DND-41 (cell line): ENCODE data around the gene CD8B.

Experiments
- ATAC-seq: fragments of 200-7000 bp; cut with Tn5 transposase; 3 replicates; pipeline ENCODE4 v1.9.1; 2021; ENCODE audit warnings: low read depth; ENCODE audit not compliant: insufficient read depth
- DNase-seq: peaks from one replicate; pipeline ENCODE4 v3.0.0-alpha.2; 2020
- H2AFZ ChIP-seq: 2 replicates; pipeline ENCODE4 v1.6.0; 2012; ENCODE audit warnings: low read depth, low read length
- H3K27ac ChIP-seq: 2 replicates; pipeline ENCODE4 v1.5.1; 2012; ENCODE audit warnings: low read length, inconsistent platforms
- H3K27me3 ChIP-seq: fragments of 200-600 bp; sonication (generic); 2 replicates; pipeline ENCODE4 v1.6.0; 2012; ENCODE audit warnings: low read length, mild to moderate bottlenecking, inconsistent platforms; ENCODE audit not compliant: insufficient read depth, poor library complexity
- H3K36me3 ChIP-seq: 2 replicates; pipeline ENCODE4 v1.5.1; 2012; ENCODE audit warnings: low read length, inconsistent platforms; ENCODE audit not compliant: insufficient read depth
- H3K4me1 ChIP-seq: 2 replicates; pipeline ENCODE4 v1.5.1; 2012; ENCODE audit warnings: mild to moderate bottlenecking, low read length; ENCODE audit not compliant: insufficient read depth
- H3K4me2 ChIP-seq: 2 replicates; pipeline ENCODE4 v1.6.0; 2012; ENCODE audit warnings: mild to moderate bottlenecking, moderate library complexity, low read length, inconsistent platforms; ENCODE audit not compliant: insufficient read depth
- H3K4me3 ChIP-seq, 2 experiments: fragments of 200-600 bp in 1 of 2; shearing (Covaris generic) in 1 of 2; 2 replicates each; pipeline ENCODE4 v1.5.1; 2012 to 2016; ENCODE audit warnings: inconsistent platforms in 2 of 2, low read length in 2 of 2, mild to moderate bottlenecking in 2 of 2, low read depth in 1 of 2, moderate library complexity in 1 of 2
- H3K79me2 ChIP-seq: 2 replicates; pipeline ENCODE4 v1.6.0; 2012; ENCODE audit warnings: low read length, inconsistent platforms; ENCODE audit not compliant: insufficient read depth
- H3K9ac ChIP-seq: 2 replicates; pipeline ENCODE4 v1.6.0; 2012; ENCODE audit warnings: low read depth, mild to moderate bottlenecking, inconsistent platforms, low read length, moderate library complexity
- H3K9me3 ChIP-seq: 2 replicates; pipeline ENCODE4 v1.5.1; 2012; ENCODE audit warnings: low read length, moderate library complexity, mild to moderate bottlenecking, inconsistent platforms; ENCODE audit not compliant: insufficient read depth, severe bottlenecking
- H4K20me1 ChIP-seq: 2 replicates; pipeline ENCODE4 v1.6.0; 2012; ENCODE audit warnings: low read length; ENCODE audit not compliant: insufficient read depth
- EZH2 ChIP-seq: IDR thresholded peaks from 3 replicates; pipeline ENCODE4 v1.6.1; 2012; ENCODE audit warnings: borderline replicate concordance, low read depth, mild to moderate bottlenecking, moderate library complexity, low read length, inconsistent platforms; ENCODE audit not compliant: severe bottlenecking
- TF ChIP-seq, protein P1 (sequence below): IDR thresholded peaks from 2 replicates; pipeline ENCODE4 v1.5.1; 2012; ENCODE audit warnings: borderline replicate concordance, low read length, moderate library complexity, mild to moderate bottlenecking; ENCODE audit not compliant: poor library complexity, severe bottlenecking; ENCODE audit errors: extremely low read depth

CD8B gene

GRCh38 chr2:86790676-86791572, 70.8 kb downstream of the CD8B start, which contains the start of gene CD8A:
Gene CD8A, minus strand, starts transcription at chr2:86790913. Its CDS starts 88 bp downstream, at chr2:86790825.
- Histone ChIP-seq H3K27ac (no peak within 1 kb of the TSS), H3K9ac (no peak within 1 kb of the TSS), H3K36me3 (no peaks in the 10 kb centered on the region), H3K4me2 (no peak within 1 kb of the TSS), H3K79me2 (no peaks in the 10 kb centered on the region), H3K4me1 (peaks cover 14% of the 10 kb centered on the region), H3K27me3 (no peaks in the 10 kb centered on the region), H3K4me3 (no peak within 1 kb of the TSS), H4K20me1 (no peaks in the 10 kb centered on the region), H3K9me3 (no peaks in the 10 kb centered on the region), H2AFZ (no peak within 1 kb of the TSS)
- no peak for ATAC-seq
- TF ChIP-seq EZH2: no peak
- TF ChIP-seq, protein P1, sequence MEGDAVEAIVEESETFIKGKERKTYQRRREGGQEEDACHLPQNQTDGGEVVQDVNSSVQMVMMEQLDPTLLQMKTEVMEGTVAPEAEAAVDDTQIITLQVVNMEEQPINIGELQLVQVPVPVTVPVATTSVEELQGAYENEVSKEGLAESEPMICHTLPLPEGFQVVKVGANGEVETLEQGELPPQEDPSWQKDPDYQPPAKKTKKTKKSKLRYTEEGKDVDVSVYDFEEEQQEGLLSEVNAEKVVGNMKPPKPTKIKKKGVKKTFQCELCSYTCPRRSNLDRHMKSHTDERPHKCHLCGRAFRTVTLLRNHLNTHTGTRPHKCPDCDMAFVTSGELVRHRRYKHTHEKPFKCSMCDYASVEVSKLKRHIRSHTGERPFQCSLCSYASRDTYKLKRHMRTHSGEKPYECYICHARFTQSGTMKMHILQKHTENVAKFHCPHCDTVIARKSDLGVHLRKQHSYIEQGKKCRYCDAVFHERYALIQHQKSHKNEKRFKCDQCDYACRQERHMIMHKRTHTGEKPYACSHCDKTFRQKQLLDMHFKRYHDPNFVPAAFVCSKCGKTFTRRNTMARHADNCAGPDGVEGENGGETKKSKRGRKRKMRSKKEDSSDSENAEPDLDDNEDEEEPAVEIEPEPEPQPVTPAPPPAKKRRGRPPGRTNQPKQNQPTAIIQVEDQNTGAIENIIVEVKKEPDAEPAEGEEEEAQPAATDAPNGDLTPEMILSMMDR: no peak
- no peak for DNase-seq

- Histone ChIP-seq H3K79me2 (no peaks in the 10 kb centered on the region), H3K36me3 (no peaks in the 10 kb centered on the region), H3K27ac (no peak overlapping the region), H3K27me3 (no peaks in the 10 kb centered on the region), H3K9ac (no peak overlapping the region), H2AFZ (no peak overlapping the region), H3K4me2 (no peak overlapping the region), H3K4me1 (peaks cover 14% of the 10 kb centered on the region), H3K9me3 (no peaks in the 10 kb centered on the region), H4K20me1 (no peaks in the 10 kb centered on the region), H3K4me3 (no peak overlapping the region)
- DNase-seq (no peak), ATAC-seq (no peak)
- no peak for TF ChIP-seq EZH2
- TF ChIP-seq, protein P1: no peak
Observed at GRCh38 chr2:86790134-86790675, 71.5 kb downstream of the CD8B start.

DNA sequence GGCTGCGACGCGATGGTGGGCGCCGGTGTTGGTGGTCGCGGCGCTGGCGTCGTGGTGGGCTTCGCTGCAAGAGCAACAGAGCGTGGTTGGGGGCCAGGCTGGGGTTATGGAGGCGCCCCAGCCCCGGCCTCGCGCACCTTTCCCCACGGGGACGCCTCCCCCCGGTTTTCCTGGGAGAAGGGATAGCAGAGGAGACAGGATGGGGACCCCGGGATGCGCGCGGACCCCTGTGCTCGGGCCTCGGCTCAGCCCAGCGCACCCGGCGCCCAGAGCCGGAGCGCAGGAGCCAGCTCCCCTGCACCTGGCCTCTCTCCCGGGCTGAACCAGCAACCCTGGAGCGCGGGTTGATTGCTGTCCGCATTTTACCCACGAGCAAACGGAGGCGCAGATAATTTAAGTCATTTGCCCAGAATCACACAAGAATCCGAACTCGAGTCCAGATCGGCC, 72.0 kb downstream of the CD8B start:
- no peak overlapping the region for H3K4me3 ChIP-seq
- H3K9me3 ChIP-seq: no peaks in the 10 kb centered on the region
- no peak overlapping the region for H3K9ac ChIP-seq
- no peak overlapping the region for H3K27ac ChIP-seq
- H3K4me1 ChIP-seq: peaks cover 9% of the 10 kb centered on the region
- H3K36me3 ChIP-seq: no peaks in the 10 kb centered on the region
- DNase-seq (no peak), ATAC-seq (no peak)
- no peaks in the 10 kb centered on the region for H3K79me2 ChIP-seq
- no peaks in the 10 kb centered on the region for H3K27me3 ChIP-seq
- H2AFZ ChIP-seq: no peak overlapping the region
- H4K20me1 ChIP-seq: no peaks in the 10 kb centered on the region
- H3K4me2 ChIP-seq: no peak overlapping the region
- no peak for TF ChIP-seq EZH2
- TF ChIP-seq, protein P1: no peak
